Sigmoid colon (tissue), 4 donors: ENCODE measurements around the gene MSH5.
A peak's percentile ranks its signal among the peaks of the same experiment; 100 is the strongest.

Experiments
- CTCF ChIP-seq, 4 experiments: fragments of 450-650 bp in 3 of 4; fragments of 200-600 bp in 1 of 4; IDR thresholded peaks; one replicate each; pipeline ENCODE4 v1.5.1; 2016 to 2019; ENCODE audit warnings: antibody characterized with exemption in 4 of 4, mild to moderate bottlenecking in 3 of 4, moderate library complexity in 2 of 4
- POLR2A ChIP-seq, 2 donors: fragments of 450-650 bp; IDR thresholded peaks; one replicate each; pipeline ENCODE4 v1.6.1; 2016; ENCODE audit warnings: antibody characterized with exemption in 2 of 2, mild to moderate bottlenecking in 2 of 2, moderate library complexity in 2 of 2
- POLR2AphosphoS5 ChIP-seq, 4 donors: sonication (generic); formaldehyde crosslinking; IDR thresholded peaks; one replicate each; pipeline ENCODE4 v1.6.1; 2017; ENCODE audit warnings: antibody characterized with exemption in 4 of 4

- TF ChIP-seq POLR2A (IDR thresholded peaks at IDR 0.05): peak in 1 of 2 donors; percentile 35
- peak; percentile 52 to 72 (median 72) for TF ChIP-seq CTCF (IDR thresholded peaks at IDR 0.05)
- TF ChIP-seq POLR2AphosphoS5 (IDR thresholded peaks at IDR 0.05): peak; percentile 36 to 78 (median 62)
Observed at GRCh38 chr6:31795616-31796298, 56.0 kb downstream of the MSH5 start, which contains the start of gene VARS1.
